Subcutaneous adipose tissue (tissue), 4 donors: ENCODE results near the gene MORF4L1. TPM values are rescaled to one million over a fixed set of nuclear protein-coding genes. Genes with fewer than 3 reads are reported as not detected.

Experiments used
- CTCF ChIP-seq: fragments of 450-650 bp; IDR thresholded peaks from one replicate; pipeline ENCODE4 v1.5.1; 2016; ENCODE audit warnings: low read depth, mild to moderate bottlenecking, control low read depth, antibody characterized with exemption, moderate library complexity
- total RNA-seq, 4 donors: library from RNA; depleted of rRNA; stranded (reverse); fragments of >200 nt; gene quantifications; one replicate each; pipeline ENCODE4 v1.1.0, GENCODE V29; 2016

MORF4L1 gene
- total RNA-seq, 4 donors from 2014 or later, result 351 to 431 (median 389) TPM

- TF ChIP-seq CTCF, result no peak
Observed at GRCh38 chr15:78837543-78837942, 35.1 kb upstream of the MORF4L1 start.

- TF ChIP-seq CTCF, result no peak
Observed at GRCh38 chr15:78838489-78838888, 34.2 kb upstream of the MORF4L1 start.

DNA sequence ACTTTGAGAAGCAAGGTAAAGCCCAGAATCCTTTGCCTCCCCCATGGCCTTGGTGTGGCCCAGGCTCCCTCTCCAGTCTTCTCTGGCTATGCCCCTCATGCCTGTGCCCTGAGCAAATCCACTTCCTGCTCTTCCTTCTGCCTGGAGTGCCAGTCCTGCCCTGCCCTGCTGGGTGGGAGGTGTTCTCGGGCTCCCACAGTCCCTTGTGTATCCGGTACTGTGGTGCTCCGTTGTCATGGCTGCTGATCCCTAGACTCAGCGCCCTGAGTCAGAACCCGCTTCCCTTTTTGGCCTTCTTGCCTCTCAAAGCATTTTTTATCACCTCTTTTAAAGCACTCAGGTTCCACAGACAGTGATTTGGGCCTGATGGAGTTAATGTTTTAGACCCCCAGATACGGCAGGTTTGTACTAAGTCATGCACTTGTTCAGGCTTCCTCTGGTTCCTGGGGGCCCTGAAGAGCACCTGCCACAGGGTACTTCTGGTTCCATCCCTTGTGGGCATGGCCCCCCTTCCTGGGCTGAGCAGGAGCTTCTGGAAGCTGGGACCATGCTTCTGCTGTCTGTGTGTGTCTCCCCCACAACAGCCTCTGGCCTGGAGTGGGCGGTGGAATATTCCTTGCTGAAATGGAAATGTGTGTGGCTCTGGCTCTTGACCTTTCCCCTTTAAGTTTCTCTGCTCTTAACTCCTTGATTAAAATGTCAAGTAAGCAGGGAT lies 31.9 kb upstream of the MORF4L1 start:
- no peak for TF ChIP-seq CTCF

DNA sequence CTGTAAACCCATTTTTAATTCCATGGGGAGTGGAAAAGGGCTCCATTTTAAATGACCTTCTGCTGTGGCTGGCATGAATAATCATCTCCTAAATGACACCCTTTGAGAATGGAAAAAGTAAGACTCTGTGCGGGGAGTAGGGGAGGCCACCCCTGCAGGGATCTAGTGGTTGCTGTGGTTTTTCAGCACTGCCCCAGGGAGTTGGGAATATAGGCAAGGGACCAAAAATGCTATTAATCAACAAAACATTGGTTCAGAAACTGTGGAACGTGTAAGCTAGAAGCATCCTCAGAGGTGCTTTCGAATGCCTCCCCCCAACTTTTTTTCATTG lies 31.3 kb upstream of the MORF4L1 start:
- no peak for TF ChIP-seq CTCF

GRCh38 chr15:78841891-78842290 lies 30.8 kb upstream of the MORF4L1 start:
- TF ChIP-seq CTCF, result no peak

- no peak for TF ChIP-seq CTCF
Observed at GRCh38 chr15:78842519-78842918, 30.2 kb upstream of the MORF4L1 start.

GRCh38 chr15:78850352-78850751 lies 22.3 kb upstream of the MORF4L1 start:
- TF ChIP-seq CTCF, result no peak
